ENCODE results near the gene SHISA6.

GRCh38 chr17:11363565-11364117 lies 122.6 kb downstream of the SHISA6 start:
- no peak for TF ChIP-seq CTCF (IDR thresholded peaks at IDR 0.05)
- TF ChIP-seq EP300 (IDR thresholded peaks at IDR 0.05; ENCODE audit: low read depth) = no peak

All from transverse colon (tissue), 3 donors.